A673 (cell line): Measurements from ENCODE around the gene DGCR8. TPM values are rescaled to one million over a fixed set of nuclear protein-coding genes. Genes with fewer than 3 reads are reported as not detected.

Source experiments
- BruUV-seq: library from RNA; stranded (reverse); fragments of 400-500 nt; replicated peaks from 2 replicates; lab custom pipeline; 2021; lab: Mats Ljungman, UMichigan
- CTCF ChIA-PET: fragments of 300-600 bp; sonication (Branson Sonifier 250); formaldehyde crosslinking; loops from one replicate; lab custom pipeline; 2022; ENCODE audit warnings: antibody characterized with exemption; lab: Charles Lee
- POLR2A ChIA-PET: fragments of 300-600 bp; sonication (Branson Sonifier 250); formaldehyde crosslinking; loops from one replicate; lab custom pipeline; 2022; ENCODE audit warnings: antibody characterized with exemption; ENCODE audit not compliant: low non-redundant PET; lab: Charles Lee
- DNase-seq: peaks from one replicate; pipeline ENCODE4 v3.0.0-alpha.2; 2015; ENCODE audit warnings: low spot score
- H3K27ac ChIP-seq: fragments of 200-600 bp; sonication (generic); 2 replicates; pipeline ENCODE4 v1.5.1; 2016; ENCODE audit warnings: mixed run types, low read depth, mild to moderate bottlenecking, mixed read lengths, antibody characterized with exemption, low read length; ENCODE audit not compliant: poor library complexity, severe bottlenecking
- H3K27me3 ChIP-seq: fragments of 200-600 bp; sonication (generic); replicated peaks from 2 replicates; pipeline ENCODE4 v1.6.1; 2017; ENCODE audit warnings: mixed run types, low read depth, mild to moderate bottlenecking, mixed read lengths, antibody characterized with exemption, low read length; ENCODE audit not compliant: insufficient read depth, poor library complexity
- H3K36me3 ChIP-seq: fragments of 200-600 bp; sonication (generic); 2 replicates; pipeline ENCODE4 v1.6.1; 2016; ENCODE audit warnings: mixed run types, mild to moderate bottlenecking, mixed read lengths, antibody characterized with exemption, low read length; ENCODE audit not compliant: insufficient read depth, poor library complexity, severe bottlenecking
- H3K4me1 ChIP-seq: fragments of 200-600 bp; sonication (generic); 2 replicates; pipeline ENCODE4 v1.6.1; 2017; ENCODE audit warnings: mixed run types, mild to moderate bottlenecking, mixed read lengths, antibody characterized with exemption, low read length; ENCODE audit not compliant: insufficient read depth, poor library complexity, severe bottlenecking
- H3K4me3 ChIP-seq: fragments of 200-600 bp; sonication (generic); 2 replicates; pipeline ENCODE4 v1.5.1; 2016; ENCODE audit warnings: low read depth, mixed run types, mild to moderate bottlenecking, mixed read lengths, low read length; ENCODE audit not compliant: poor library complexity, severe bottlenecking
- H3K9me3 ChIP-seq: fragments of 200-600 bp; sonication (generic); 2 replicates; pipeline ENCODE4 v1.6.1; 2016; ENCODE audit warnings: mixed run types, low read depth, mild to moderate bottlenecking, mixed read lengths, antibody characterized with exemption, low read length; ENCODE audit not compliant: poor library complexity, severe bottlenecking
- CTCF ChIP-seq: fragments of 300-800, 200-600 bp; sonication (generic); conservative IDR thresholded peaks from 2 replicates; pipeline ENCODE4 v1.5.1; 2017; ENCODE audit warnings: low read depth, mild to moderate bottlenecking, antibody characterized with exemption, low read length, moderate library complexity, mixed read lengths
- EZH2 ChIP-seq: fragments of 200-600 bp; sonication (generic); IDR thresholded peaks from 2 replicates; pipeline ENCODE4 v1.6.1; 2017; ENCODE audit warnings: borderline replicate concordance, low read depth, mild to moderate bottlenecking, mixed read lengths, antibody characterized with exemption, low read length; ENCODE audit not compliant: poor library complexity, severe bottlenecking
- intact Hi-C: fragments of 100-400 bp; cut with micrococcal nuclease; formaldehyde crosslinking; loops from one replicate; pipeline ENCODE4 v1.10.0; 2022; ENCODE audit not compliant: unreplicated experiment
- total RNA-seq: library from RNA; stranded (reverse); gene quantifications from 2 replicates; pipeline ENCODE4 v1.2.3, GENCODE V29; 2021

Gene DGCR8
- total RNA-seq, 1 experiment from 2014 or later: 63.2 TPM

GRCh38 chr22:20056696-20057386 is 23.2 kb upstream of the DGCR8 start:
- CTCF ChIA-PET: no interaction called here
- no peaks in the 10 kb centered on the region for H3K4me1 ChIP-seq
- POLR2A ChIA-PET: no interaction called here
- no peaks in the 10 kb centered on the region for H3K9me3 ChIP-seq
- no peak overlapping the region for H3K27ac ChIP-seq
- DNase-seq: no peak
- no peak overlapping the region for H3K4me3 ChIP-seq
- intact Hi-C loops: no loop called here
- BruUV-seq: no TSS peak
- TF ChIP-seq EZH2: no peak
- TF ChIP-seq CTCF: no peak
- no peaks in the 10 kb centered on the region for H3K36me3 ChIP-seq
- no peaks in the 10 kb centered on the region for H3K27me3 ChIP-seq

GRCh38 chr22:20057596-20058268 is 22.3 kb upstream of the DGCR8 start:
- Histone ChIP-seq H3K4me1 (no peaks in the 10 kb centered on the region), H3K27me3 (no peaks in the 10 kb centered on the region), H3K9me3 (no peaks in the 10 kb centered on the region), H3K27ac (no peak overlapping the region), H3K4me3 (no peak overlapping the region), H3K36me3 (no peaks in the 10 kb centered on the region)
- no TSS peak for BruUV-seq
- CTCF ChIA-PET: no interaction called here
- no peak for DNase-seq
- POLR2A ChIA-PET: no interaction called here
- TF ChIP-seq CTCF (no peak), EZH2 (no peak)
- intact Hi-C loops: no loop called here

- Histone ChIP-seq H3K36me3 (no peaks in the 10 kb centered on the region), H3K4me3 (no peak overlapping the region), H3K9me3 (no peaks in the 10 kb centered on the region), H3K4me1 (no peaks in the 10 kb centered on the region), H3K27ac (no peak overlapping the region), H3K27me3 (no peaks in the 10 kb centered on the region)
- DNase-seq: no peak
- ChIA-PET POLR2A (no interaction called here), CTCF (no interaction called here)
- no TSS peak for BruUV-seq
- intact Hi-C loops: no loop called here
- TF ChIP-seq CTCF: no peak
- TF ChIP-seq EZH2: no peak
Measured at GRCh38 chr22:20058989-20059770, 20.9 kb upstream of the DGCR8 start.
